HG03565 (cell line): ENCODE data around the gene PSMD13.
"Not testable (repeated sequence)": the region's sequence is repeated elsewhere in the genome, so short reads cannot be mapped to it uniquely, and the experiment has no call there.

Experiments used
- ATAC-seq: cut with Tn5 transposase; IDR thresholded peaks from one replicate; pipeline ENCODE4 v1.9.1; 2021; ENCODE audit warnings: mild to moderate bottlenecking, moderate library complexity; ENCODE audit not compliant: unreplicated experiment

PSMD13 gene

DNA sequence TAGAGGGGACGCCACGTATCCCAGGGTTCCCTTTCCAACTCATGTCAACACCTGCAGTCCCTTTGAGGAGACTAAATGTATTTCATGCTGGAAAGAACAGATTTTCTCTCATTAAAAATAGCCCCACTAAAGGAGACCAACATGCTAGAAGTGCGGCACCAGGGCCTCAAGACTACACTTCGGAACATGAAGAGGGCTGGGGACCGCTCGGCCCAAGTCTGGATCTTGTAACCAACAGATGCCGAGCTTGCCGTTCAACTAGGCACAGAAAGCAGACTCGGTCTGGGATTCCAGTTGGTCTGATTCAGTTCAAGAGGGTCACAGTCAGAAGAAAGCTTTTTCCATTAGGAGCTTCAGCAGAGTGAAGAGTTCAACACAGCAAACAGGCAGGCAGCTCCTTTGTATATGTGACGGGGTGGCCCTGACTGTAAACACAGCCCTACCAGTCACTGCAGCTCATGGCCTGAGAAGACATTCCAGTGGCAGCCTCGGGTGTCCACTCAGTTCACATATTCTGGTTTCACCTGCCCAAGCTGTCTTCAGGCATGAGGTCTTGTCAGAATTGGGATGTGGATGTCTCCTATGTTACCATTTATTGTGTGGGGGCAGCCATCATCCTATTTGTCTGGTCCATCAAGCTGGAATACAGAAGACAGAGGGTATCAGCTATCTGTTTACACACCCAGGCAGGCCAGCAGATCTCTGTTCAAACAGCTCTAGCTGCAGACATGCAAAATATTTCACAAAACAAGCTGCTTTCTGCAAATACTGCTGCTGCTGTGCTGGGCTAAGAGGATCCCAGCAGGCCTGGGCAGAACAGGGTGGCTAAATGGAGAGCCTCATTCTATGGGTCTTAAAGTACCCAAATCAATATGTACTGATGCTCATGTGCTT lies 20.4 kb upstream of the PSMD13 start:
- ATAC-seq: no peak

DNA sequence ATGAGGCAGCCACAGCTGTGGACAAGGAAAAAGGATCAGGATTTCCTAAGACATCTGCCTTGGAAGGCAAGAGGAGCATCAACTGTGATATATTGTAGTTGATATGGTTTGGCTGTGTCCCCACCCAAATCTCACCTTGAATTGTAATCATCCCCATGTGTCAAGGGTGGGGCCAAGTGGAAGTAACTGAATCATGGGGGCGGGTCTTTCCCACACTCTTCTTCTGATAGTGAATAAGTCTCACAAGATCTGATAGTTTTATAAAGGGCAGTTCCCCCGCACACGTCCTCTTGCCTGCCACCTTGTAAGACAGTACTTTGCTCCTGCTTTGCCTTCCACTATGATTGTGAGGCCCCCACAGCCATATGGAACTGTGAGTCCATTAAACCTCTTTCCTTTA lies 19.1 kb upstream of the PSMD13 start:
- no peak for ATAC-seq

DNA sequence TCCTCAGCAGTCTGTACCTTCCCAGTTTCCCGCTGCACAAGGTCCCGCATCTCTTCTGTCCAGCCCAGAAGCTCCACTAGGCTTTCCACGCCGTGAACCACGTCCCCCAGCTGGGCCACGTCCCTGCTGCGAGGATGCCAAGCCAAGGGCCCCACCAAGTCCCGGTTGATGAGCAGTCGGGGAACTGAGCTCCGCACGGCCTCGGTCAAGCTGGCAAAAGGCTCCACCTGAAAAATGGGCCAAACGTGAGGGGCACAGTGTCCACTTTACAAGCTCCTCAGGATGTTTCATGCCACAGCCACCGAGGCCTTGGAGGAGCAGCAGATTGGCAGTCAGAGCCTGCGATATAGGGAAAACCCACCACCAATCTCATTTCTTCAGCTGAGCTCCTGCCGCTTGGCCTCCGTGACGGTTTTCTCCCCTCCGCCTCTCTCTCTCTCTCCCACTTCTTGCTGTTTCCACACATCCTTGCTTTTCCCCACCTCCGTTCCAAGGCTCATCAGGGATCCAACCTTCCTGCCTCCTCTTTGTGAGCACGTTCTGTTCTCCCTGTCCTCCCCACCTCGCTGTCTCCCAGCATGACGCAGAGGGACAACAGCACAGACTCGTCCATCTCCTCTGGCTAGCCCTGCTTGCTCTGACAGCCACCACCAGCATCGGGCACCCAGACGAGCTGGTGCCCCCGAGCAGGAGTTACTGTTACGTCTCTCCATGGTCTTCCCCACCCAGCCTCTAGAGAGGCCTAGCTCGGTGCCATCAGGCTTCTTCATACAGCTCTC lies 17.8 kb upstream of the PSMD13 start:
- no peak for ATAC-seq

DNA sequence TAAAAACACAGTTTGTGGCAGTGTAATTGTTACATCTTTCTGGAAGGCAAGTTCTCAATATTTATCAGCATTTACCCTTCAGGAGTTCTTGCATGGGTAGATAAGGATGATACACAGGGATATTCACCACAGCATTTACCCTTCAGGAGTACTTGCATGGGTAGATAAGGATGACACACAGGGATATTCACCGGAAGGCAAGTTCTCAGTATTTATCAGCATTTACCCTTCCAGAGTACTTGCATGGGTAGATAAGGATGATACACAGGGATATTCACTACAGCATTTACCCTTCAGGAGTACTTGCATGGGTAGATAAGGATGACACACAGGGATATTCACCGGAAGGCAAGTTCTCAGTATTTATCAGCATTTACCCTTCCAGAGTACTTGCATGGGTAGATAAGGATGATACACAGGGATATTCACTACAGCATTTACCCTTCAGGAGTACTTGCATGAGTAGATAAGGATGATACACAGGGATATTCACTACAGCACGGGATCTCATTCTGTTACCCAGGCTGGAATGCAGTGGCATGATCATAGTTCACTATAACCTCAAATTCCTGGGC lies 16.0 kb upstream of the PSMD13 start:
- ATAC-seq: not testable (repeated sequence)

DNA sequence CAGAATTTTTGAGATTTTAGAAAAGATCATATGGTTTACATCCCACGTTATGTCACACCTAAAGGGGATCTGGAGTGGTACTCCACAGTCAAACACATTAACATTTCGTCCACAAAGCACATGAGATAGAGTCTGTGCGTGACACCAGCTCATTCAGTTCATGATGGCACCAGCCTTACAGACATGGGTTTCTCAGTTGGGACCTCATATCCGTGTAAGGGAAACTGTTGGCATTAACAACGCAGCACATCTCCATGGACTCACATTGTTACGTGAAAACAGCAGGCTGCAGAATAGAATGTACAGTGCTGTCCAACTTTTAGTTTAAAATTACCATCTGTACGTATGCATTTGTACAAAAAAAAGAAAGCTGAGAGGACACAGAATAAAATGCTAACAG lies 15.2 kb upstream of the PSMD13 start:
- ATAC-seq: no peak

DNA sequence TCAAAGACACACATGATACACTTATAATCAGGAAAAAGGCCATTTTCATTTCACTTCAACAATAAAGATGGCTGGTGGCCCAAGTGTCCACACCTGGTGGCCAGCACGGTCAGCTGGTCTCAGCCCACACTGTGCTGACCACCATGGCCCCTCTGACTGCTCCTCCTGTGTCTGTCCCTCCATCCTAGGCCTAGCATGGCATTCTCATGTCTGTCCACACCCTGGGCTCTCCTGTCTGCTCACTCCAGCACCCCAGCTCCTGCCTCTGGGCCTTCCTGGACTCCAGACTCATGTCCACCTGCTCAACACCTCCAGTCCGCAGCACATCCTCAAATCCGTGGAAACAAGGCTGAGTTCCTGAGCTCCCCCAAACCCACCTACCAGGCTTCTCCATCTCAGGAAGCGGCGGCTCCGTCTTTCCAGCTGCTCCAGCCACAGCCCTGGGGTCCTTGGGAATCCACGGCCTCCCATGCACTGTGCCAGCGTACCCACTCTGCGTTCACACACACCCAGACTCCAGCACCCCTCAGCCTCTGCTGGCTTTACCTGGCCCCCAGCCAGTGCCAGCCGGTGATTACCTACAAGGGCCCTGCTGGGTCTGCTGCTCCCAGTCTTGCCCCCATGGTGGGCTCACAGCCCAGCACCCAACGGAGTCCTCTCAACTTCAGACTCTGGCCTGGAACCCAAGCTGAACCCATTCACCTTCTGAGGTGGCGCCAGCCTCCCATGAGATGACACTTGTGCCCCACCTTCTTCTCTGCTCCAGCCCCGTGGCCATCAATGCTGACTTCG lies 14.6 kb upstream of the PSMD13 start:
- ATAC-seq: no peak

DNA sequence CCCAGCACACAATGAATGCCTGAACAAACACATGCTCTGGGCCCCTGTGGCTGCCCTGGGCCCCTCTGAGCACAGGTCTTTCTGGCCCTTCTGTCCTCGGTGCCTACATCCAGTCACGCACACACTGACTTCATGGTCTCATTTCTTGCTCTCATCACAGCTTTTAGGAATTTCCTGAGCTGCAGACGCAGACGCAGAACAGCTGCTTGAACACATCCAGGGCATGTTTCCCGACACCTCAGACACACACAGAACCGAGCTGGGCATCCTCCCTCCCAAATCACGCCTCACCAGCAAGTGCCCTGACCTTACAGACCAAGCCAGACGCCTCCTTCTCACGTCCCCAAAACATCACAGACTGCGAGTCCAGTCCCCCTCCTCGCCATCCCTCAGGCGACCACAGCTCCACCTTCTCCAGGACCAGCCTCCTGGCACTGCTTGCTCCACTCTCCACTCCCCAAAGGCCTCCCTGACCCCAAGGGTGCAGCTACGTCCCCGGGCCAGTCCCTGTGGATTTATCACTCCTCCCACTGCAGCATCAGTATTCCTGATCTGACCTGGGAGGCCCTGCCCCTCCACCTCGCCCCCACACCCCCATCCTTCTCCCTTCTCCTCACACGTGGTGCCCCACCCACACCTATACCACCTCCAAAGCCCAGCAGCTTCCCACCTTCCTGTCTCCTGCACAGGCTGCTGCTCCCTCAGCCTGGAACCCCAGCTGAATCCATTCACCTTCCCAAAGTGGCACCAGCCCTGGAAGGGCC lies 13.6 kb upstream of the PSMD13 start:
- no peak for ATAC-seq

DNA sequence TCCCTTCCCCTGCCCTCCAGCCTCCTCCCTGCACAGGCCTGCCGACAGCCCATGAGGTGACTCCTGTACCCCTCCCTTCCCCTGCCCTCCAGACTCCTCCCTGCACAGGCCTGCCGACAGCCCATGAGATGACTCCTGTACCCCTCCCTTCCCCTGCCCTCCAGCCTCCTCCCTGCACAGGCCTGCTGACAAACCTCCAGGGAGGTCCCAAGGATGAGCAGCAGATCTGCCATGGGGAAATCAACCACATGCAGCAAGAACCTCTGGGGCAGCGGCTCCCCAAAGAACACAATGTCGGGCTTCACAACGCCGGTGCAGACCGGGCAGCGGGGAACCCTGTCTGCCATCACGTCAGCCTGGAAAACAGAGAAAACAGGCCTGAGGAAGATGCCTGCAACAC lies 12.9 kb upstream of the PSMD13 start:
- no peak for ATAC-seq

DNA sequence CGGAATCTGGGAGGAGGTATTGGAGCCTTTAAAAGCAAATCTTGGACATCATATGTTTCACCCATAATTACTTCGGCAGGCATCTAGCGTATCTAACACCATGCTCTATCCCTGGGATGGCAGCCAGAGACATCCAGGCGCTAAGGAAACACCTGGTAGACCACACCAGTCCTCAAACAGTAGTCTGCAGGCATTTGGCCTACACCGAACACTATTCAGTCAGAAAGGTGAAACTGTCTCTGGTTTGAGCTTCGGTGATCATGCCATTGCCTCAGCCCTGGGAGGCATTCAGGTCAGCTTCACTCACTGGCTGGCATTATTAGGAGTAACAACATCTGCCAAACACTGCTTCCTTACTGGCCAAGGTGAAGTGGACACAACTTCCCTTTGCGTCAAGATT lies 12.4 kb upstream of the PSMD13 start:
- ATAC-seq: no peak

DNA sequence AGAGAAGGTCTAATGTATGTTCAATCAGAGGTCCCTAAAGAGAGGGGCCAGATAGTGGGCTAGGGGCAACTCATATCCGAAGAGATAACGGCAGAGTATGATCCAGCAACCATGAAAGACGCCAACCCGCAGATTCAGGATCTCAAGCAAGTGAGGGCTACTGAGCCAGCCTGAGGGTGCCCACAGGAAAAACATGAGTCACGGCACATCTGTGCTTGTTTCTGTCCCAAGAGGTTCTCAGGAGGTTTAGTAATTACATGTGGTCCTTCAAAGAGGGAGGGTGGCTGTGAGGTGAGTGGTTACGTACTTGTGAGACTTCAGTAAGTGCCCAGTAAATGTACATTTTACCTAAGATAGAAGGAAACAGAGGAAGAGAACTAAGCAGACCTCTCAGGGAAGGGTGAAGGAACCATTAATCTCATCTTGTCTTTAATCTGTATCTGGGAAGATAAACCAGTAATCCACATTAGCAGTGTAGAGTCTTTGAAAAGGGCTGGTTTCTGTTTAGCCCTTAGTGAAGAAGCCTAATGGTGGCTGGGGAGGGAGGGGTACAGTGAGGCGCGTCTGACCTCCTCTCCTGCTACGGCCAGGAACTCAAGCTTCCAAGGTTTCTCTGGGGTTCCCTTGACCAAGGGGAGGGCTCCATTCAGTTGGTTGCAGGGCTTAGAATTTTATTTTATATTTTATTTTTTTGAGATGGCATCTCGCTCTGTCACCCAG lies 10.9 kb upstream of the PSMD13 start:
- no peak for ATAC-seq

DNA sequence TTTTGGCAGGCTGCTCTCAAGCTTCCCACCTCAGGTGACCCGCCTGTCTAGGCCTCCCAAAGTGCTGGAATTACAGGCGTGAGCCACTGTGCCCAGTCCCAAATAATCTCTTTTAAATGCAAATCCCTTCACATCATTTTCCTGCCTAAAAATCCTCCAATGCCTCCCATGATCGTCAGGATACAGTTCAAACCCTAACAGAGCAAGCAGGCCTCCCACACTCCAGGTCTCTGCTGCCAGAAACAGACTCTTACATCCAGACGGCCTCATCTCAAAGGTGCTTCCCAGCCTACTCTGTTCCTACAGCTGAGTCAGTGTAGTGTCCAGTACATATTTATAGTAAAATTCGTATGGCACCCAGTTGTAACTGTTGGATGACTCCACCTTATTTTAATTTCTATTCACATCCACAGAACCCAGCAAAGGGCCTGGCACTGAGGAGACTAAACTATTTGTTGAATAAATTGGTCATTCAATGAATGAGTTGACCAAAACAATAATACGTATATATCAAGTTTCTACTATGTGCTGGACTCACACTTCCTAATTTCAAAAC lies 8.9 kb upstream of the PSMD13 start:
- no peak for ATAC-seq

DNA sequence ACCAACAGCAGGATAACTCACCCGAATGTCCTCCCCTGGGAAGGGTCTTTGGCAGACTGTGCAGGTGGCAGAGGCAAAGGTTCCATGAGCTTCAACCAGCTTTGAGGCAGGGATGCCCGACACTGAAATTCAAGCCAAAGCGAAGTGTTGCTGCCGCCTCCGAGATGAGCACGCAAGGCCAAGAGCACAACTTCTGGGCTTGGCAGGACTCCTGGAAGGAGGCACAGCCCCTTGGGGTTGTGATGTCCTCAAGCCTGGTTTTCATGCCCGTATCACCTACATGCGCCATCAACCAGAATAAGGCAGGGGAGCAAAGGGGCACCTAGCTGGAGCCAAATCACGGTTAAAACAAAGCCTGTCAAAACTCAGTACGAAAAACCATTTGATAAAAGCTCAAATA lies 6.3 kb upstream of the PSMD13 start:
- ATAC-seq: no peak

DNA sequence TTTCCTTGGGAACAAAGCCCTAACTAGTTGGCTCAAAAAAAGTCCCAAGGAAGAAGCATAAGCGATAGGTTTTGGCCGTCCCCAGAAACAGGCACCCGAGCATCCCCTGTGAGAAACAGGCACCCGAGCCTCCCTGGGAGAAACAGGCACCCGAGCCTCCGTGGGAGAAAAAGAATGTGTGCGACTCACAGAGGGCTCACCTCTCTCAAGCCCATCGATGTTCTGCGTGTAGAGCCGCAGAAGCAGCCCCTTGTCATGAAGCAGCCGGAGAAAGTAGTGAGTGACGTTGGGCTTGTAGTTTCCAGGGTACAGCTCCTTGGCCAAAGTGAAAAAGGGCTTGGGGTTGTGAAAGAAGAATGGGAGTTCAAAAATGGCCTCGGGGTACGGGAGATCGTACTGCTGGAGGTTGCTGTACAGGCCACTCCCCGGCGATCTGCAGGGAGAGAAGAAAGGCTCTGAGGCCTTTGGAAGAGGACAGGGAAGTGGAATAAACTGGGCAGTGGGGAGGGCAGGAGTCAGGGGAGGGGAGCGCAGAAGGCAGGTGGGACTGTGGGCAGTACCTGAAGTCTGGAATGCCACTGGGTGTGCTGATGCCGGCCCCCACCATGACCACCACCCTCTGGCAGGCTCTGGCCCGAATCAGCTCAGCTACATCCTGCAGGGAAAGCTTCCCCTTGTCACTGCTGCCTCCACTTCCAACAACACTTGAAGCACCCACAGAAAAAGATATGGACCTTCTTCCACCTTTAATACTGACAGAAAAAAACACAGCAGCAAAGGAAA lies 3.8 kb upstream of the PSMD13 start:
- no peak for ATAC-seq

DNA sequence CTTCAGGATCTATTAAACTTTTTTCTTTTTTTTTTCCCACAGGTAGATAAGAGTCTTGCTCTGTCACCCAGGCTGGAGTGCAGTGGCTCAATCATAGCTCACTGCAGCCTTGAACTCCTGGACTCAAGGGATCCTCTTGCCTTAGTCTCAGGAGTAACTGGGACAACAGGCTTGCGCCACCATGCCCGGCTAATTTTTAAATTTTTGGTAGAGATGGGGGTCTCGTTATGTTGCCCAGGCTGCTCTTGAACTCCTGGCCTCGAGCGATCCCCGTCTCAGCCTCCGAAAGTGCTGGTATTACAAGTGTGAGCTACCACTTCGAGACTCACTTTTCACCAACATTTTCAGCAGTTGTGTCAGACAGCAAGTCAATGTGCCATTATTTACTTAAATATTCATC lies 1.6 kb upstream of the PSMD13 start:
- no peak for ATAC-seq

DNA sequence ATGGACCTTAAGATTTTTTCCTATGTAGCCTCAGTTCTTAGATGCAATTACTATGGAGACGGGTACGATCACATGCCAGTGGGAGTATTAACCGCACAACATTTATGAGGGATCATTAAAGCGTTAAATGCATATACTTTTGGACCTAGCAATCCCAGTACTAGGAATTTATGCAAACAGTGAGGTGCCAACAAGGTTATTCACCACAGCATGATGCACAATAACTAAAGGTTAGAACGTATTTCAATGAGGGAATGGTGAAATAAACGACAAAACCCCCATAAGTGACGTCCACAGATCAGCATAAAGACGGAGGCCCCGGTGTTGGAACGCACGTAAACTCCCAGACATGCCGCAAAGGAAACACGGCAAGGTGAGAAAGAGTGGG lies 1.2 kb upstream of the PSMD13 start:
- ATAC-seq: no peak

DNA sequence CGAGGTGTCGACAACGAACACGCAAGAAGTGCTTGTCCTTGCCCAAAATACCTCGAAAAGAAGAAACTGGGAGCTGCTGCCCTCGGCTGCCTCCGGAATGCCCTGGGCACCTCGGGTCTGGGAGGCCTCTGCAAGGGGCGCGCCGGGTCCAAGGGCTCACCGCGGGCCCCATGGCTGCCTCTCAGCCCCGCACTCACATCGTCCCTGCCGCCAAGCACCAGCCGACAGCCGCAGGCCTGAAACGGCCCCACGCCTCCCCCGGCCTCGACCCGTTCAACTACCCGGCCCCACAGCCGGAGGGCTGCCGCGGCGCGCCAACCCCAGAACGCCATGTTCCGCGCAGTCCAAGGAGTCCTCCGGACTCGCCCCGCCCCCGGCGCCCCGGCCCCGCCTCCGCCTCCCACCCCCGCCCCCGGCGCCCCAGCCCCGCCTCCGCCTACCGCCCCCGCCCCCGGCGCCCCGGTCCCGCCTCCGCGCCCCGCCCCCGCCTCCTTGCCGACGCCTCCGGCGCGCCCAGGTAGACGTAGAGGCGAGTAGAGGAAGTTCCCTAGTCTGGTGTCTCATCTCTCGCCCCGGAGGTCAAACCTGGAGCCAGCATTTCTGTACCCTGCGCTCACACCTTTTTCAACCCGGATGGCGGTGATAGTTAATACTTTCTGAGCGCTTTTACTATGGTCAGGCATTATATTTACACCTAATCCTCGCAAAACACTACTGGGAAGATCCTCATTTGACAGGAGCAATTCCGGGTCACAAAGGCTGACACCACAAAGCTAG lies 591 bp upstream of the PSMD13 start, which contains the start of gene SIRT3:
Gene SIRT3, minus strand, starts transcription at position 346 of the 777 bp plus-strand sequence. Its CDS starts 14 bp downstream, at position 332.
- peak; percentile 49 for ATAC-seq

DNA sequence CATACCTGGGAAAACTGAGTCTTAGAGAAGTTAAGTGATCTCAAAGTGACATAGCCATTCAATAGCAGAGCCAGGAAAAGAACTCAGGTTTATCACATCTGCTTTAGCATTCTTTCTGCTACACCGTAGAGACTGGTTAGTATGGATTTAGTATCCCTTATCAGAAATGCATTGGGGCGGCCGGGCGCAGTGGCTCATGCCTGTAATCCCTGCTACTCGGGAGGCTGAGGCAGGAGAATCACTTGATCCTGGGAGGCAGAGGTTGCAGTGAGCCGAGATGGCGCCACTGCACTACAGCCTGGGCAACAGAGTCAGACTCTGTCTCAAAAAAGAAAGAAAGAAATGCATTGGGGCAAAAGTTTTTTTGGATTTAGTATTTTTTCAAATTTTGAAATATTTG lies 1.6 kb downstream of the PSMD13 start:
- not testable (repeated sequence) for ATAC-seq

DNA sequence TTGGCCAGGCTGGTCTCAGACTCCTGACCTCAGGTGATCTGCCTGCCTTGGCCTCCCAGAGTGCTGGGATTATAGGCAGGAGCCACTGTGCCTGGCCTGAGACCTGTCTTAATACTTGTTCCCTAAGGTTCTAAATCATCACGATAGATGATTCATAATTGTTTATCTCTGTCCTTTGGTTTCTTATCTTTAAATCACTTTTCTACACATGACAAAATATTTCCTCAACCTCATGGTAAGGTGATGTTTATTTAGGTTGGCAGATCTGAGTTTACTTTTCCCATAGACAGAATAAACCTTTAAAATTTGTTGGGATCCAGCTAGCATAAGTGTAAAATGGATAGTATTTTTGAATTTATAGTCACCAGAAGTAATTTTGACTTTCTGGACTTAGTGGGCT lies 3.5 kb downstream of the PSMD13 start:
- ATAC-seq: no peak
